PC-3 (cell line): ENCODE data around the gene USP32. TPM values are rescaled to one million over a fixed set of nuclear protein-coding genes. Genes with fewer than 3 reads are reported as not detected.

Experiments
- ATAC-seq: fragments of 200-7000 bp; cut with Tn5 transposase; 2 replicates; pipeline ENCODE4 v1.9.1; 2020; ENCODE audit warnings: mild to moderate bottlenecking, moderate library complexity
- BruUV-seq: library from RNA; stranded (reverse); fragments of 400-500 nt; replicated peaks from 2 replicates; lab custom pipeline; 2021; lab: Mats Ljungman, UMichigan
- CTCF ChIA-PET: fragments of 300-600 bp; sonication (Branson Sonifier 250); formaldehyde crosslinking; loops from one replicate; lab custom pipeline; 2022; ENCODE audit warnings: antibody characterized with exemption; lab: Charles Lee
- POLR2A ChIA-PET: fragments of 300-600 bp; sonication (Branson Sonifier 250); formaldehyde crosslinking; loops from one replicate; lab custom pipeline; 2022; ENCODE audit warnings: antibody characterized with exemption; ENCODE audit not compliant: unreplicated experiment; lab: Charles Lee
- DNase-seq: peaks from one replicate; pipeline ENCODE4 v3.0.0-alpha.2; 2015
- H2AFZ ChIP-seq: fragments of 300-600 bp; sonication (generic); 2 replicates; pipeline ENCODE4 v1.6.0; 2016; ENCODE audit warnings: antibody characterized with exemption, low read length
- H3F3A ChIP-seq: fragments of 300-600 bp; sonication (generic); one replicate; pipeline ENCODE4 v1.6.0; 2017; ENCODE audit warnings: antibody characterized with exemption, low read length, control low read depth, mild to moderate bottlenecking; ENCODE audit not compliant: unreplicated experiment
- H3K27ac ChIP-seq: fragments of 300-600 bp; sonication (generic); 2 replicates; pipeline ENCODE4 v1.5.1; 2016; ENCODE audit warnings: mild to moderate bottlenecking, low read length
- H3K27me3 ChIP-seq: fragments of 300-600 bp; sonication (generic); 2 replicates; pipeline ENCODE4 v1.6.1; 2016; ENCODE audit warnings: low read length, mixed read lengths
- H3K36me3 ChIP-seq: fragments of 300-600 bp; sonication (generic); 2 replicates; pipeline ENCODE4 v1.6.1; 2016; ENCODE audit warnings: low read depth, mixed run types, low read length, mixed read lengths
- H3K4me1 ChIP-seq: fragments of 300-600 bp; sonication (generic); 2 replicates; pipeline ENCODE4 v1.5.1; 2016; ENCODE audit warnings: low read length; ENCODE audit not compliant: insufficient read depth
- H3K4me2 ChIP-seq: fragments of 300-600 bp; sonication (generic); 2 replicates; pipeline ENCODE4 v1.6.0; 2016; ENCODE audit warnings: low read length
- H3K4me3 ChIP-seq: fragments of 300-600 bp; sonication (generic); 2 replicates; pipeline ENCODE4 v1.5.1; 2016; ENCODE audit warnings: mild to moderate bottlenecking, low read length, mixed read lengths
- H3K79me2 ChIP-seq: fragments of 300-600 bp; sonication (generic); 2 replicates; pipeline ENCODE4 v1.6.1; 2017; ENCODE audit warnings: low read length, mixed read lengths
- H3K9ac ChIP-seq: fragments of 300-600 bp; sonication (generic); 2 replicates; pipeline ENCODE4 v1.6.0; 2016; ENCODE audit warnings: mild to moderate bottlenecking, low read length
- H3K9me2 ChIP-seq: fragments of 300-600 bp; sonication (generic); replicated peaks from 2 replicates; pipeline ENCODE4 v1.6.1; 2016; ENCODE audit warnings: mixed run types, low read length, mixed read lengths
- H3K9me3 ChIP-seq: fragments of 300-600 bp; sonication (generic); 2 replicates; pipeline ENCODE4 v1.6.1; 2016; ENCODE audit warnings: low read length, mixed read lengths
- H4K20me1 ChIP-seq: fragments of 300-600 bp; sonication (generic); 2 replicates; pipeline ENCODE4 v1.6.1; 2016; ENCODE audit warnings: low read length, mixed read lengths
- EZH2 ChIP-seq: fragments of 300-600 bp; sonication (generic); IDR thresholded peaks from one replicate; pipeline ENCODE4 v1.6.1; 2017; ENCODE audit warnings: antibody characterized with exemption, mild to moderate bottlenecking, low read length; ENCODE audit not compliant: unreplicated experiment
- EZH2phosphoT487 ChIP-seq: fragments of 300-600 bp; sonication (generic); IDR thresholded peaks from 2 replicates; pipeline ENCODE4 v1.6.1; 2018; ENCODE audit warnings: mild to moderate bottlenecking, antibody characterized with exemption, low read length, borderline replicate concordance
- intact Hi-C: fragments of 100-400 bp; cut with micrococcal nuclease; formaldehyde crosslinking; loops from 2 replicates; pipeline ENCODE4 v1.9.0; 2023
- total RNA-seq: library from RNA; depleted of rRNA; stranded (reverse); fragments of >200 nt; gene quantifications from 2 replicates; pipeline ENCODE4 v1.2.3, GENCODE V29; 2014
- TF ChIP-seq, protein P1 (sequence below): fragments of 300-600 bp; sonication (generic); conservative IDR thresholded peaks from 2 replicates; pipeline ENCODE4 v1.5.1; 2017; ENCODE audit warnings: antibody characterized with exemption, low read depth, mild to moderate bottlenecking, low read length

USP32 gene
- total RNA-seq, 1 experiment from 2014 or later: 34.1 TPM

DNA sequence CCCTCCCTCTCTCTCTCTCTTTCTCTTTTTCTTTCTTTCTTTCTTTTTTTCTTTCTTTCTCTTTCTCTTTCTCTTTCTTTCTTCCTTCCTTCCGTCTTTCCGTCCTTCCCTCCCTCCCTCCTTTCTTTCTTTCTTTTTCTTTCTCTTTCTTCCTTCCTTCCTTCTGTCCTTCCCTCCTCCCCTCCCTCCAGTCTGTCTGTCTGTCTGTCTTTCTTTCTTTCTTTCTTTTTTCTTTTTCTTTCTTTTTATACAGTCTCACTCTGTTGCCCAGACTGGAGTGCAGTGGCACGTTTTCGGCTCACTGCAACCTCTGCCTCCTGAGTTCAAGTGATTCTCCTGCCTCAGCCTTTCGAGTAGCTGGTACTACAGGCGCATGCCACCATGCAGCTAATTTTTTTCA, 227.8 kb downstream of the USP32 start:
- CTCF ChIA-PET: no interaction called here
- no TSS peak for BruUV-seq

DNA sequence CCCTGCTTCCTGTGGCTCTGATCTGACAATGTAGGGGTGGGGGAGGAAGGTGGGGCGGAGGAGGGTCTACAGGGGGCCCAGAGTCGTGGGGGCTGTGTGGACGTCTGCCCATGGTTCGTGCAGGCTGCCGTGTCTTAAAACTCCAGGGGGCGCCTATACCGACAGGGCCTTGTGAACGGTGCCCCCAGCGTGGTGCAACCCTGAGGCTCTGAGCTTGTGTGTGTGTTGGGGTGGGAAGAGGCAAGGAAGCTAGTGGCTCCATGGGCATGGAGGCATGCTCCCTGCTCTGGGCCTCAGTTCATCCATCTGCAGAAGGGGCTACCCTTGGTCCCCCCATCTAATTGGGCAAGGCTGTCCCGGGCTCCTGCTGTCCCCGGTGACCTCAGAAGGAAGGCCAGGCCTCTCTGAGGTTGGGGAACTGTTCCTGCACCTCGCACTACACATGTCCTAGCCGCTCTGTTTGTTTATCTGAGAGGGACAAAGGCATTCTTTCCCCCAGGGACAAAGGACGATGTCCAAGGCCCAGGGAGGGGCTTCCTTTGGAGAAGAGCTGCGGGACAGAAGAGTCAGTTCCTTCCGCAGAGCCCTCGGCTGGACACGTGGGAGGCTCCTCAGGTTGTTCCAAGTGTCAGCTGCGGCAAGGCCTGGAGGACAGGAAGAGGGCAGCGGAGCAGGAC, 228.7 kb downstream of the USP32 start:
- intact Hi-C loops: no loop called here
- Histone ChIP-seq H3K4me2 (no peak overlapping the region), H3K4me1 (peaks cover 8% of the 10 kb centered on the region; the same call in 1 of the 2 replicates), H3K27me3 (no peaks in the 10 kb centered on the region), H4K20me1 (no peaks in the 10 kb centered on the region), H3K36me3 (no peaks in the 10 kb centered on the region), H3K27ac (no peak overlapping the region), H2AFZ (no peak overlapping the region), H3F3A (no peaks in the 10 kb centered on the region), H3K9me3 (no peaks in the 10 kb centered on the region), H3K79me2 (no peaks in the 10 kb centered on the region), H3K9ac (no peak overlapping the region), H3K4me3 (no peak overlapping the region), H3K9me2 (no peaks in the 10 kb centered on the region)
- POLR2A ChIA-PET: no interaction called here
- ATAC-seq (no peak), DNase-seq (no peak)
- no peak for TF ChIP-seq EZH2phosphoT487
- no peak for TF ChIP-seq EZH2
- TF ChIP-seq, protein P1, sequence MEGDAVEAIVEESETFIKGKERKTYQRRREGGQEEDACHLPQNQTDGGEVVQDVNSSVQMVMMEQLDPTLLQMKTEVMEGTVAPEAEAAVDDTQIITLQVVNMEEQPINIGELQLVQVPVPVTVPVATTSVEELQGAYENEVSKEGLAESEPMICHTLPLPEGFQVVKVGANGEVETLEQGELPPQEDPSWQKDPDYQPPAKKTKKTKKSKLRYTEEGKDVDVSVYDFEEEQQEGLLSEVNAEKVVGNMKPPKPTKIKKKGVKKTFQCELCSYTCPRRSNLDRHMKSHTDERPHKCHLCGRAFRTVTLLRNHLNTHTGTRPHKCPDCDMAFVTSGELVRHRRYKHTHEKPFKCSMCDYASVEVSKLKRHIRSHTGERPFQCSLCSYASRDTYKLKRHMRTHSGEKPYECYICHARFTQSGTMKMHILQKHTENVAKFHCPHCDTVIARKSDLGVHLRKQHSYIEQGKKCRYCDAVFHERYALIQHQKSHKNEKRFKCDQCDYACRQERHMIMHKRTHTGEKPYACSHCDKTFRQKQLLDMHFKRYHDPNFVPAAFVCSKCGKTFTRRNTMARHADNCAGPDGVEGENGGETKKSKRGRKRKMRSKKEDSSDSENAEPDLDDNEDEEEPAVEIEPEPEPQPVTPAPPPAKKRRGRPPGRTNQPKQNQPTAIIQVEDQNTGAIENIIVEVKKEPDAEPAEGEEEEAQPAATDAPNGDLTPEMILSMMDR: peak; percentile 27; the same call in 1 of the 2 replicates
- CTCF ChIA-PET: no interaction called here
- BruUV-seq: no TSS peak

More for the DNA sequence above, 227.8 kb downstream of the USP32 start:
- H3K4me3 ChIP-seq: no peak overlapping the region
- H3K9me3 ChIP-seq: no peaks in the 10 kb centered on the region
- no peak for DNase-seq
- H3K36me3 ChIP-seq: no peaks in the 10 kb centered on the region
- intact Hi-C loops: no loop called here
- H3F3A ChIP-seq: no peaks in the 10 kb centered on the region
- POLR2A ChIA-PET: no interaction called here
- no peak overlapping the region for H2AFZ ChIP-seq
- H3K27ac ChIP-seq: no peak overlapping the region
- H4K20me1 ChIP-seq: no peaks in the 10 kb centered on the region
- H3K27me3 ChIP-seq: no peaks in the 10 kb centered on the region
- no peak overlapping the region for H3K9ac ChIP-seq
- TF ChIP-seq EZH2phosphoT487: no peak
- TF ChIP-seq EZH2: no peak
- TF ChIP-seq, protein P1: no peak
- ATAC-seq: no peak
- peaks cover 12% of the 10 kb centered on the region; the same call in 1 of the 2 replicates for H3K4me1 ChIP-seq
- no peak overlapping the region for H3K4me2 ChIP-seq
- H3K79me2 ChIP-seq: no peaks in the 10 kb centered on the region
- no peaks in the 10 kb centered on the region for H3K9me2 ChIP-seq

DNA sequence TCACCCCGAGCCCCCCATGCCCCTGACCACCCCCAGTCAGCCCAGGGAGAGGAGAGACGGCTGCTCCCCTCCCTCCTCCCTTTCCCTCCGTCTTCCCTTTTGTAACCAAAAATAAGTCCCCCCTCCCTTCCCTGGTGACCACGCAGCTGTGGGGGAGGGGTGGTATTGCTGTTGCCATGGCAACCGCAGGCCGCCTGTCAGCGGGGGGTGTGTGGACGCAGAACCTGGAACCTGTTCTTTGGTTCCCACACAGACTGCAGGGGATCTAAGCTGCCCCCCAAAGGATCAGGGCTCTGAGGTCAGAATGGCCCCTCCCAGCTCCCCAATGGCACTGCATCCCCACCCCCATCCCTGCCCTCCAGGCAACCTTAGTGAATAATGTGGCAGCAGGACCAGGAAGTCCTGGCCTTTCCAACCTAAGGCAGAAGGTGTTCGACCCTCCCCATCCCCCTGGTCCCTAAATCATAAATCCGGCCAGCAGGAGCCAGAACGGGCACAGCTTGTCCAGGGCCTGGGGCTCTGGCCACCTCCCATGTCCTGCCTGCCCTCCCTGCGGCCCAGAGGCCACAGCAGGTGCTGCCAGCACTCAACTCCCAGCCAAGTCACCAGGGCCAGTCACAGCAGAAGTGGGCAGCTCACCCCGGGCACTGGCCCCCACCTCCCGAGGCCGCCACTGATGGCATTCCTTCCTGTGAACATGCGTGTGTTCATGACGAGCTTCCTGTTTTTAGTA, 230.2 kb downstream of the USP32 start:
- CTCF ChIA-PET: no interaction called here
- H4K20me1 ChIP-seq: no peaks in the 10 kb centered on the region
- ATAC-seq (no peak), DNase-seq (no peak)
- no peaks in the 10 kb centered on the region for H3K4me1 ChIP-seq
- no peaks in the 10 kb centered on the region for H3K9me2 ChIP-seq
- no peak overlapping the region; the same call in 1 of the 2 replicates for H2AFZ ChIP-seq
- no TSS peak for BruUV-seq
- H3K36me3 ChIP-seq: no peaks in the 10 kb centered on the region
- no peak for TF ChIP-seq EZH2
- TF ChIP-seq, protein P1: no peak
- TF ChIP-seq EZH2phosphoT487: no peak
- intact Hi-C loops: no loop called here
- H3K4me2 ChIP-seq: no peak overlapping the region
- POLR2A ChIA-PET: no interaction called here
- no peak overlapping the region for H3K9ac ChIP-seq
- no peak overlapping the region for H3K27ac ChIP-seq
- H3F3A ChIP-seq: no peaks in the 10 kb centered on the region
- H3K4me3 ChIP-seq: no peak overlapping the region
- H3K9me3 ChIP-seq: no peaks in the 10 kb centered on the region
- no peaks in the 10 kb centered on the region for H3K79me2 ChIP-seq
- H3K27me3 ChIP-seq: no peaks in the 10 kb centered on the region
